Epithelial cell of proximal tubule (primary cell): ENCODE measurements around the gene PGRMC1. TPM values are rescaled to one million over a fixed set of nuclear protein-coding genes. Genes with fewer than 3 reads are reported as not detected.
"Not testable (repeated sequence)": the region's sequence is repeated elsewhere in the genome, so short reads cannot be mapped to it uniquely, and the experiment has no call there.

Experiments
- DNase-seq: peaks from one replicate; pipeline ENCODE4 v3.0.0-alpha.2; 2011; ENCODE audit warnings: low read depth
- H3K4me3 ChIP-seq: 2 replicates; pipeline ENCODE4 v1.5.1; 2011; ENCODE audit warnings: low read depth, mild to moderate bottlenecking, low read length
- total RNA-seq: library from RNA; depleted of rRNA; stranded (reverse); fragments of >200 nt; gene quantifications from 2 replicates; pipeline ENCODE4 v1.2.3, GENCODE V29; 2015
- TF ChIP-seq, protein P1 (sequence below): conservative IDR thresholded peaks from 2 replicates; pipeline ENCODE4 v1.5.1; 2012; ENCODE audit warnings: low read depth, mild to moderate bottlenecking, low read length

The PGRMC1 gene
- total RNA-seq, 1 donor from 2014 or later: 112 TPM

GRCh38 chrX:119288890-119289393, 52.9 kb downstream of the PGRMC1 start:
- TF ChIP-seq, protein P1, sequence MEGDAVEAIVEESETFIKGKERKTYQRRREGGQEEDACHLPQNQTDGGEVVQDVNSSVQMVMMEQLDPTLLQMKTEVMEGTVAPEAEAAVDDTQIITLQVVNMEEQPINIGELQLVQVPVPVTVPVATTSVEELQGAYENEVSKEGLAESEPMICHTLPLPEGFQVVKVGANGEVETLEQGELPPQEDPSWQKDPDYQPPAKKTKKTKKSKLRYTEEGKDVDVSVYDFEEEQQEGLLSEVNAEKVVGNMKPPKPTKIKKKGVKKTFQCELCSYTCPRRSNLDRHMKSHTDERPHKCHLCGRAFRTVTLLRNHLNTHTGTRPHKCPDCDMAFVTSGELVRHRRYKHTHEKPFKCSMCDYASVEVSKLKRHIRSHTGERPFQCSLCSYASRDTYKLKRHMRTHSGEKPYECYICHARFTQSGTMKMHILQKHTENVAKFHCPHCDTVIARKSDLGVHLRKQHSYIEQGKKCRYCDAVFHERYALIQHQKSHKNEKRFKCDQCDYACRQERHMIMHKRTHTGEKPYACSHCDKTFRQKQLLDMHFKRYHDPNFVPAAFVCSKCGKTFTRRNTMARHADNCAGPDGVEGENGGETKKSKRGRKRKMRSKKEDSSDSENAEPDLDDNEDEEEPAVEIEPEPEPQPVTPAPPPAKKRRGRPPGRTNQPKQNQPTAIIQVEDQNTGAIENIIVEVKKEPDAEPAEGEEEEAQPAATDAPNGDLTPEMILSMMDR: no peak
- no peak for DNase-seq
- H3K4me3 ChIP-seq: no peak overlapping the region

DNA sequence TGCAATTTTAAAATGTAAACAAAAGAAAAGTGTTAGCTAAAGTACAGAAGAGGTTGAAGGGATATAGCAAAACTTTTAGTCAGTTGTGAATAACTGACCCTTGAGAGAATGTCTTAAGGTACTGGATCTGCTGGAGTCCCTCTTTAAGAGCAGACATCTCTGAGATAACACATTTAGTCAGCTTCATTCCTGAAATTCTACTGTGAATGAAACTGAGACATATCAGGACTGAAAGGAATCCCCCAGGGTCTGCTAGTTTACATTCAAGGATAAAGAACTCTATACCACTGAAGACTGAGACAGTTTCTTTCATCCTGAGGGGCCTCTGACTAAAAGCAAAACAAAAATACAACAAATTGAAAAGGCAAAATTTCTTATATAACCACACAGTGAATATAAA, 54.4 kb downstream of the PGRMC1 start:
- H3K4me3 ChIP-seq: no peak overlapping the region
- TF ChIP-seq, protein P1: no peak
- no peak for DNase-seq

GRCh38 chrX:119291246-119291645, 55.2 kb downstream of the PGRMC1 start:
- DNase-seq, H3K4me3 ChIP-seq: not testable (repeated sequence)

GRCh38 chrX:119292445-119292844, 56.4 kb downstream of the PGRMC1 start:
- DNase-seq: no peak
- no peak overlapping the region for H3K4me3 ChIP-seq
- TF ChIP-seq, protein P1: peak; percentile 32

Other genes starting within 250 kb of the PGRMC1 start
- gene CT47C1, start 163.3 kb upstream of the PGRMC1 start, total RNA-seq: not detected in 2 replicates
- gene KIAA1210, start 108.5 kb upstream of the PGRMC1 start, total RNA-seq: not detected in 2 replicates
- 15.0 and 15.9 TPM in 2 replicates for gene SLC25A43, start 163.1 kb downstream of the PGRMC1 start, total RNA-seq
- 298 and 821 TPM in 2 replicates for gene SLC25A5, start 232.2 kb downstream of the PGRMC1 start, total RNA-seq